Calu3 (cell line): ENCODE data around the gene ST3GAL4. TPM values are rescaled to one million over a fixed set of nuclear protein-coding genes. Genes with fewer than 3 reads are reported as not detected.

ENCODE experiments used
- BruUV-seq: library from RNA; stranded (reverse); fragments of 400-500 nt; replicated peaks from 2 replicates; lab custom pipeline; 2021; lab: Mats Ljungman, UMichigan
- CTCF ChIA-PET: fragments of 300-600 bp; sonication (Branson Sonifier 250); formaldehyde crosslinking; loops from one replicate; lab custom pipeline; 2022; ENCODE audit warnings: antibody characterized with exemption; lab: Charles Lee
- DNase-seq: peaks from one replicate; pipeline ENCODE4 v3.0.0; 2022
- H3K27ac Mint-ChIP-seq: one replicate; pipeline ENCODE4 v1.8.0; 2022; ENCODE audit warnings: mixed read lengths; ENCODE audit not compliant: unreplicated experiment
- H3K27me3 Mint-ChIP-seq: one replicate; pipeline ENCODE4 v1.8.0; 2022; ENCODE audit warnings: mixed read lengths; ENCODE audit not compliant: unreplicated experiment
- H3K36me3 Mint-ChIP-seq: one replicate; pipeline ENCODE4 v1.8.0; 2022; ENCODE audit warnings: mild to moderate bottlenecking, moderate library complexity, mixed read lengths; ENCODE audit not compliant: insufficient read depth, unreplicated experiment
- H3K4me1 Mint-ChIP-seq: one replicate; pipeline ENCODE4 v1.8.0; 2022; ENCODE audit warnings: mild to moderate bottlenecking, low read depth, mixed read lengths; ENCODE audit not compliant: unreplicated experiment
- H3K4me3 Mint-ChIP-seq: one replicate; pipeline ENCODE4 v1.8.0; 2022; ENCODE audit warnings: mild to moderate bottlenecking, low read depth, moderate library complexity, mixed read lengths; ENCODE audit not compliant: unreplicated experiment
- H3K9me3 Mint-ChIP-seq: one replicate; pipeline ENCODE4 v1.8.0; 2022; ENCODE audit warnings: low read depth, mixed read lengths; ENCODE audit not compliant: unreplicated experiment
- CTCF ChIP-seq: fragments of 200-600 bp; IDR thresholded peaks from one replicate; pipeline ENCODE4 v1.8.0; 2022; ENCODE audit warnings: antibody characterized with exemption; ENCODE audit not compliant: unreplicated experiment
- intact Hi-C: fragments of 100-400 bp; cut with micrococcal nuclease; formaldehyde crosslinking; loops from one replicate; pipeline ENCODE4 v1.10.0; 2022; ENCODE audit not compliant: unreplicated experiment
- total RNA-seq: library from RNA; stranded (reverse); gene quantifications from 2 replicates; pipeline ENCODE4 v1.2.3, GENCODE V29; 2022

Gene ST3GAL4
- total RNA-seq, 1 experiment from 2014 or later = 27.9 TPM

DNA sequence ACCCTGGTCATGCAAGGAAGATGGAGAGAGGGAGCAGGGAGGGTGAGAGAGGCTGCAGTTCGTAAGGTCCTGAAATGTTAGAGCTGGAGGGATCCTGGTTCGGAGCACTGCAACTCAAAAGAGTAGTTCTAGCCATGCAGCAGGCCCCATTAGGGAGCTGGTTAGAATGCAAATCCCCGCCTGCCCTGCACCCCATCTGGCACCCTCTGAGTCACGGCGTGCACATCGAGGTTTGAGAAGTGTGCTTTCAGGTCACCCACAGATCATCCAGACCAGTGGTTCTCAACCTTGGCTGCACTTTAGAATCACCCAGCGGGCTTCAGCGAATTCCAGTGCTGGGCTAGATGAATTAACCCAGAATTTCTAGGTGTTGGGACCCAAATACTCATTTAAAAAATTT lies 48.2 kb downstream of the ST3GAL4 start:
- Mint-ChIP-seq H3K4me1 (peaks cover 29% of the 10 kb centered on the region), H3K9me3 (no peaks in the 10 kb centered on the region), H3K4me3 (no peak overlapping the region), H3K36me3 (peaks cover 22% of the 10 kb centered on the region), H3K27me3 (no peaks in the 10 kb centered on the region), H3K27ac (no peak overlapping the region)
- DNase-seq = no peak
- CTCF ChIA-PET = interaction anchor here (1.1 kb wide), 1 partner anchor 13 kb away, joined by 3 read pairs; no protein-coding TSS in a partner anchor
- no TSS peak for BruUV-seq
- TF ChIP-seq CTCF = no peak
- intact Hi-C loops = no loop called here

- BruUV-seq = no TSS peak
- CTCF ChIA-PET = no interaction called here
Observed at GRCh38 chr11:126404367-126404766, 48.9 kb downstream of the ST3GAL4 start.

GRCh38 chr11:126405374-126405773 lies 49.9 kb downstream of the ST3GAL4 start:
- CTCF ChIA-PET = interaction anchor here (1.1 kb wide), 1 partner anchor 92 kb away, joined by 3 read pairs; no protein-coding TSS in a partner anchor
- DNase-seq = peak; percentile 58
- BruUV-seq = no TSS peak
- TF ChIP-seq CTCF = no peak
- H3K4me3 Mint-ChIP-seq = peak overlapping the region; percentile 31
- H3K27ac Mint-ChIP-seq = peak overlapping the region; percentile 65
- H3K27me3 Mint-ChIP-seq = no peaks in the 10 kb centered on the region
- H3K36me3 Mint-ChIP-seq = peaks cover 28% of the 10 kb centered on the region
- peaks cover 36% of the 10 kb centered on the region for H3K4me1 Mint-ChIP-seq
- intact Hi-C loops = no loop called here
- H3K9me3 Mint-ChIP-seq = no peaks in the 10 kb centered on the region

More at GRCh38 chr11:126404367-126404766, 48.9 kb downstream of the ST3GAL4 start:
- intact Hi-C loops = no loop called here
- H3K4me3 Mint-ChIP-seq = no peak overlapping the region
- H3K9me3 Mint-ChIP-seq = no peaks in the 10 kb centered on the region
- H3K4me1 Mint-ChIP-seq = peaks cover 36% of the 10 kb centered on the region
- H3K27me3 Mint-ChIP-seq = no peaks in the 10 kb centered on the region
- TF ChIP-seq CTCF = no peak
- DNase-seq = no peak
- H3K36me3 Mint-ChIP-seq = peaks cover 26% of the 10 kb centered on the region
- H3K27ac Mint-ChIP-seq = no peak overlapping the region

DNA sequence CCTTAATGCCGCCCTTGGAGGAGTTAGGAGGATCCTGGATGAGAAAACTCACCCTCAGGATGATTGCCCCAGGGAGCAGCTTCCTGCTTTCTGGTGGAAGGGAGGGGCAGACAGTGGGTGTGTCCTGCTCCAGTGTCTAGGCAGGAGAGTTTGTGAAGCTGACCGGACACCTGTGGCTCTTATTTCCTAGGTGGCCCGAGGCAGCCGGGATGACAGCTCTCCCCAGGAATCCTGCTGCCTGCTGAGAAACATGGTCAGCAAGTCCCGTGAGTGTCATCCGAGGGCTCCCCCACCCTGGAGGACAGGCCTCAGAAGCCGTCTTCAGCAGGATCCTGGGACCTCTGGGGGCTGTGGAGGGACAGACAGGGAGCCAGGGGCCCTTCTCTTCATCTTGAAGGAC lies 50.4 kb downstream of the ST3GAL4 start:
- intact Hi-C loops = no loop called here
- peak; percentile 48 for DNase-seq
- peak overlapping the region; percentile 65 for H3K27ac Mint-ChIP-seq
- no peak for TF ChIP-seq CTCF
- TSS peak; percentile 18 for BruUV-seq
- peak overlapping the region; percentile 31 for H3K4me3 Mint-ChIP-seq
- H3K4me1 Mint-ChIP-seq = peaks cover 36% of the 10 kb centered on the region
- no peaks in the 10 kb centered on the region for H3K9me3 Mint-ChIP-seq
- no peaks in the 10 kb centered on the region for H3K27me3 Mint-ChIP-seq
- CTCF ChIA-PET = interaction anchor here (0.5 to 1.1 kb wide), 3 partner anchors 89 to 96 kb away, joined by 3 read pairs; no protein-coding TSS in a partner anchor
- H3K36me3 Mint-ChIP-seq = peaks cover 28% of the 10 kb centered on the region
